Hepatocyte (in vitro differentiated cells): ENCODE data around the gene IRGC. TPM values are rescaled to one million over a fixed set of nuclear protein-coding genes. Genes with fewer than 3 reads are reported as not detected.
"Not testable (repeated sequence)": the region's sequence is repeated elsewhere in the genome, so short reads cannot be mapped to it uniquely, and the experiment has no call there.

ENCODE experiments used
- DNase-seq: peaks from one replicate; pipeline ENCODE4 v3.0.0-alpha.2; 2016; ENCODE audit warnings: low spot score
- H2AFZ ChIP-seq: fragments of 200-600 bp; sonication (generic); 2 replicates; pipeline ENCODE4 v1.6.0; 2016; ENCODE audit warnings: antibody characterized with exemption, mild to moderate bottlenecking
- H3K27ac ChIP-seq: fragments of 200-600 bp; sonication (generic); 2 replicates; pipeline ENCODE4 v1.5.1; 2016; ENCODE audit warnings: mild to moderate bottlenecking
- H3K27me3 ChIP-seq: fragments of 200-600 bp; sonication (generic); 2 replicates; pipeline ENCODE4 v1.6.1; 2016
- H3K36me3 ChIP-seq: fragments of 200-600 bp; sonication (generic); replicated peaks from 2 replicates; pipeline ENCODE4 v1.5.1; 2016; ENCODE audit warnings: low read depth; ENCODE audit not compliant: insufficient read depth
- H3K4me1 ChIP-seq: fragments of 200-600 bp; sonication (generic); 2 replicates; pipeline ENCODE4 v1.5.1; 2016; ENCODE audit warnings: mild to moderate bottlenecking, moderate library complexity; ENCODE audit not compliant: insufficient read depth
- H3K4me2 ChIP-seq: fragments of 200-600 bp; sonication (generic); 2 replicates; pipeline ENCODE4 v1.6.0; 2016
- H3K4me3 ChIP-seq: fragments of 200-600 bp; sonication (generic); 2 replicates; pipeline ENCODE4 v1.5.1; 2016; ENCODE audit warnings: mild to moderate bottlenecking
- H3K79me2 ChIP-seq: fragments of 200-600 bp; sonication (generic); 2 replicates; pipeline ENCODE4 v1.6.0; 2017; ENCODE audit warnings: mild to moderate bottlenecking
- H3K9me2 ChIP-seq: fragments of 200-600 bp; sonication (generic); replicated peaks from 2 replicates; pipeline ENCODE4 v1.6.0; 2017; ENCODE audit warnings: mild to moderate bottlenecking; ENCODE audit not compliant: insufficient read depth
- H3K9me3 ChIP-seq: fragments of 200-600 bp; sonication (generic); 2 replicates; pipeline ENCODE4 v1.5.1; 2016; ENCODE audit warnings: low read depth, mild to moderate bottlenecking
- H4K20me1 ChIP-seq: fragments of 200-600 bp; sonication (generic); 2 replicates; pipeline ENCODE4 v1.6.0; 2016; ENCODE audit warnings: mild to moderate bottlenecking; ENCODE audit not compliant: insufficient read depth, poor library complexity, severe bottlenecking
- EZH2 ChIP-seq: fragments of 200-600 bp; sonication (generic); IDR thresholded peaks from 2 replicates; pipeline ENCODE4 v1.6.1; 2016; ENCODE audit warnings: antibody characterized with exemption, mild to moderate bottlenecking, borderline replicate concordance
- EZH2phosphoT487 ChIP-seq: fragments of 200-600 bp; sonication (generic); IDR thresholded peaks from one replicate; pipeline ENCODE4 v1.6.1; 2018; ENCODE audit warnings: antibody characterized with exemption, mild to moderate bottlenecking, low read depth, moderate library complexity; ENCODE audit not compliant: unreplicated experiment, severe bottlenecking
- WGBS: methylation state at CpG from one replicate; pipeline ENCODE4 v1.1.6; 2016; ENCODE audit warnings: low lambda C conversion rate; ENCODE audit errors: missing lambda C conversion rate; 5-methylcytosine and 5-hydroxymethylcytosine counted together
- polyA plus RNA-seq: library from polyadenylated mRNA; unstranded; fragments of >200 nt; fragmentation: Nextera tagmentation; extraction: Ambion mirVana; gene quantifications from 2 replicates; pipeline ENCODE4 v1.2.1, GENCODE V29; 2016
- total RNA-seq: library from RNA; depleted of rRNA; stranded (reverse); fragments of >200 nt; gene quantifications from 2 replicates; pipeline ENCODE4 v1.2.3, GENCODE V29; 2014
- TF ChIP-seq, protein P1 (sequence below): fragments of 200-600 bp; sonication (generic); IDR thresholded peaks from 2 replicates; pipeline ENCODE4 v1.5.1; 2016; ENCODE audit warnings: antibody characterized with exemption, mild to moderate bottlenecking; ENCODE audit not compliant: poor library complexity

The IRGC gene
- total and polyA plus RNA-seq, 2 experiments from 2014 or later, result not detected

DNA sequence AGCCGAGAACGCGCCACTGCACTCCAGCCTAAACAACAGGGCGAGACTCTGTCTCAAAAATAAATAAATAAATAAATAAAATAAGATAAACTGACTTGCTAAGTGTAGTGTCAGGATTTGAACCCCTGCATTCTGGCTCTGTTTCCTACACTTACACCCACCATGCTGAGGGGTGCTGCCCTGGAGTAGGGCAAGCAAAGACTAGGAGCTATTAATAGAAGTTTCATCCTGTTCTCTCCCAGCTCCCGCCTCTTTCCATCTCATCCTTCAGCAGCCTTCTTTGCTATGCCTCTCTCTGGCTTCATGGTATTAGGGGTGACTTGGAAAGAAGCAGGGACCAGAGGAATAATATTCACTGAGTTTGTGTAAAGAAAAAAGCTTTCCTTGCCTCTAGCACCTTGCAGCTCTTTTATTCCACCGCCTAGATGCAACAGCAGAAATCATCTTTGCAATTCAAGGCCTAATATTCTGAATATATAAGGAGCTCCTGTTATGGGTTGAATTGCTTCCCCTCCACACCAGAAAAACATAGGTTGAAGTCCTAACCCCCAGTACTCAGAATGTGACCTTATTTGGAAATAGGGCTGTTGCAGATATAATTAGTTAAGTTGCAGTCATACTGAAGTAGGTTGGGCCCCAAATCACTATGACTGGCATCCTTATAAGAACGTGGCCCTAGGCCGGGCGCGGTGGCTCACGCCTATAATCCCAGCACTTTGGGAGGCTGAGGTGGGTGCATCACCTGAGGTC, 37.2 kb upstream of the IRGC start:
- TF ChIP-seq, protein P1, sequence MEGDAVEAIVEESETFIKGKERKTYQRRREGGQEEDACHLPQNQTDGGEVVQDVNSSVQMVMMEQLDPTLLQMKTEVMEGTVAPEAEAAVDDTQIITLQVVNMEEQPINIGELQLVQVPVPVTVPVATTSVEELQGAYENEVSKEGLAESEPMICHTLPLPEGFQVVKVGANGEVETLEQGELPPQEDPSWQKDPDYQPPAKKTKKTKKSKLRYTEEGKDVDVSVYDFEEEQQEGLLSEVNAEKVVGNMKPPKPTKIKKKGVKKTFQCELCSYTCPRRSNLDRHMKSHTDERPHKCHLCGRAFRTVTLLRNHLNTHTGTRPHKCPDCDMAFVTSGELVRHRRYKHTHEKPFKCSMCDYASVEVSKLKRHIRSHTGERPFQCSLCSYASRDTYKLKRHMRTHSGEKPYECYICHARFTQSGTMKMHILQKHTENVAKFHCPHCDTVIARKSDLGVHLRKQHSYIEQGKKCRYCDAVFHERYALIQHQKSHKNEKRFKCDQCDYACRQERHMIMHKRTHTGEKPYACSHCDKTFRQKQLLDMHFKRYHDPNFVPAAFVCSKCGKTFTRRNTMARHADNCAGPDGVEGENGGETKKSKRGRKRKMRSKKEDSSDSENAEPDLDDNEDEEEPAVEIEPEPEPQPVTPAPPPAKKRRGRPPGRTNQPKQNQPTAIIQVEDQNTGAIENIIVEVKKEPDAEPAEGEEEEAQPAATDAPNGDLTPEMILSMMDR, result no peak
- no peak for TF ChIP-seq EZH2
- no peak for TF ChIP-seq EZH2phosphoT487
- H3K4me2 ChIP-seq, result no peak overlapping the region
- no peaks in the 10 kb centered on the region for H3K9me3 ChIP-seq
- H3K27ac ChIP-seq, result peak overlapping the region; percentile 82
- peaks cover 6% of the 10 kb centered on the region for H3K4me1 ChIP-seq
- H3K27me3 ChIP-seq, result no peaks in the 10 kb centered on the region
- H4K20me1 ChIP-seq, result no peaks in the 10 kb centered on the region
- 91% methylated on average over 11 of the region's 11 CpGs for WGBS
- DNase-seq, result no peak
- H2AFZ ChIP-seq, result no peak overlapping the region
- no peaks in the 10 kb centered on the region for H3K9me2 ChIP-seq
- H3K4me3 ChIP-seq, result no peak overlapping the region
- no peaks in the 10 kb centered on the region for H3K79me2 ChIP-seq
- H3K36me3 ChIP-seq, result no peaks in the 10 kb centered on the region

DNA sequence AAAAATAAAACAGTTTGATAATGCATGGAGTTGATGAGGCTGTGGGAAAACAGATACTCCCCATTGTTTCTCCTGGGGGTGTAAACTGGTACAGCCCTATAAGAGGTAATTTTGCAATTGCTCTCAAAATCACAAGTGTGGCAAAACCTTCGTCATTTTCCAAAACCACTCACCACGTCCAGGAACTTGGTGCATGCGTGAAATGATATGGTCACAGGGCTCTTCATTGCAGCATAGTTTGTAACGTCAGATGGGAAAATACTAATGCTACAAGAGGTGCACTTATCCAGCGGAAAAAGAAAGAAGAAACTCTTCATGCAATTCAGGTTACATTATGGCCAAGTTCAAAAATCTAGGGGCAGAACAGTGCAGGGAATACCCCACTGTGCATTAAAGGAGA, 34.1 kb upstream of the IRGC start:
- Histone ChIP-seq H3K4me3 (no peak overlapping the region), H4K20me1 (no peaks in the 10 kb centered on the region), H3K4me2 (no peak overlapping the region), H3K36me3 (no peaks in the 10 kb centered on the region), H3K27me3 (no peaks in the 10 kb centered on the region), H3K9me3 (no peaks in the 10 kb centered on the region), H3K27ac (no peak overlapping the region), H2AFZ (no peak overlapping the region), H3K4me1 (no peaks in the 10 kb centered on the region), H3K9me2 (no peaks in the 10 kb centered on the region), H3K79me2 (no peaks in the 10 kb centered on the region)
- TF ChIP-seq, protein P1, result no peak
- TF ChIP-seq EZH2, result no peak
- no peak for TF ChIP-seq EZH2phosphoT487
- no peak for DNase-seq
- WGBS, result 89% methylated on average over 5 of the region's 5 CpGs

DNA sequence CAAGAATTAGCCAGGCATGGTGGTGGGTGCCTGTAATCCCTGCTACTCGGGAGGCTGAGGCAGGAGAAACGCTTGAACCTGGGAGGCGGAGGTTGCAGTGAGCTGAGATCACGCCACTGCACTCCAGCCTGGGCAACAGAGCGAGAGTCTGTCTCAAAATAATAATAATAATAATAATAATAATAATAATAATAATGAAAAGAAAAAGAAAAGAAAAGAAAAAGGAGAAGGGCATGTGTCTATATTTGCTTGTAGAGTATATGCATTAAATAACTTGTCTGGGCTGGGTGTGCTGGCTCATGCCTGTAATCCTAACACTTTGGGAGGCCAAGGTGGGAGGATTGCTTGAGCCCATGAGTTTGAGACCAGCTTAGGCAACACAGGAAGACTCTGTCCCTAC, 33.6 kb upstream of the IRGC start:
- not testable (repeated sequence) for H4K20me1 ChIP-seq, H3K4me3 ChIP-seq, H3K4me1 ChIP-seq, H3K4me2 ChIP-seq, H3K9me3 ChIP-seq, H3K79me2 ChIP-seq, H3K9me2 ChIP-seq, DNase-seq, H3K27ac ChIP-seq, H2AFZ ChIP-seq, H3K36me3 ChIP-seq, H3K27me3 ChIP-seq
- WGBS, result 97% methylated on average over 5 of the region's 5 CpGs

DNA sequence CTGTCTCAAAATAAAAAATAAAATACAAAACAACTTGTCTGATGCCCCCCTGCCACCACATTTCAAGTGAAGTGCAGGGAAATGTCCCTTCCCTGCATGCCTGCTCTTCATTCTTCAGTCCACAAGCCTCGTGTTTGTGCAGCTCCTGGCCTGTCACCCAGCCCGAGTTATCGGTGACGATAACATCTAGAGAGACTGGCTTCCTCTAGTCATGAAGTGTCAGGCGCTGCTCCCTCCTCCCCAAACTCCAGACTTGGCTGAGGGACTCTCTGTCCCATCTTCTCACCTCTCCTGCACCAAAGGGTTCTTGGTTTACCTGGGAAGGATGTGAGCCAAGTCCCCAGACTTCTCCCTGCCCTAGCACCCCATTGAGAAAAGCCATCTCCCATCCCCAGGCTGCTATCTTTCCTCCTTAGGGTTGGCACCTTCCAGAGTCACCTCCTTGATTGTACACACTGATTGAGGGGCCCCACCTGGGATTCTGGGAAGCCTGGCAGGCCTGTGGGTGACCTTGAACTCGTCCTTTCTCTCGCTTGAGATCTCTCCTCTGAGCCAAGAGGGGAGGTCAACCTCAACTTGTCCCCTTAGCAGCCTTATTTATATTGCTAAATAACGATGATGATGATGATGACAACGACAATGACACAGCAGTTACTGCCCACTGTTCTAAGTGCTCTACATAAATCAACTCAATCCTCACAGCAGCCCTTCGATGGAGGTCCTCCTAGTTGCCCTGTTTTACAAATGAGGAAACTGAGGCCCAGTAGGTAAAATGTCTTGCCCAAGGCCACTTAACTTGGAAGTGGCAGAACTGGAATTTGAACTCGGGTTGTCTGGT, 32.8 kb upstream of the IRGC start:
- Histone ChIP-seq H3K79me2 (no peaks in the 10 kb centered on the region), H3K9me3 (no peaks in the 10 kb centered on the region), H3K27me3 (no peaks in the 10 kb centered on the region), H3K36me3 (no peaks in the 10 kb centered on the region), H3K4me3 (no peak overlapping the region), H3K27ac (no peak overlapping the region), H4K20me1 (no peaks in the 10 kb centered on the region), H3K4me2 (no peak overlapping the region), H3K9me2 (no peaks in the 10 kb centered on the region), H2AFZ (no peak overlapping the region), H3K4me1 (no peaks in the 10 kb centered on the region)
- no peak for TF ChIP-seq EZH2phosphoT487
- no peak for TF ChIP-seq EZH2
- TF ChIP-seq, protein P1, result no peak
- 73% methylated on average over 11 of the region's 11 CpGs for WGBS
- DNase-seq, result no peak
